ENCODE measurements around the gene BCL6. TPM values are rescaled to one million over a fixed set of nuclear protein-coding genes. Genes with fewer than 3 reads are reported as not detected.
A peak's percentile ranks its signal among the peaks of the same experiment; 100 is the strongest.
"Not testable (repeated sequence)": the region's sequence is repeated elsewhere in the genome, so short reads cannot be mapped to it uniquely, and the experiment has no call there.

The BCL6 gene
- total RNA-seq, 1 experiment from 2014 or later: 16.4 TPM

DNA sequence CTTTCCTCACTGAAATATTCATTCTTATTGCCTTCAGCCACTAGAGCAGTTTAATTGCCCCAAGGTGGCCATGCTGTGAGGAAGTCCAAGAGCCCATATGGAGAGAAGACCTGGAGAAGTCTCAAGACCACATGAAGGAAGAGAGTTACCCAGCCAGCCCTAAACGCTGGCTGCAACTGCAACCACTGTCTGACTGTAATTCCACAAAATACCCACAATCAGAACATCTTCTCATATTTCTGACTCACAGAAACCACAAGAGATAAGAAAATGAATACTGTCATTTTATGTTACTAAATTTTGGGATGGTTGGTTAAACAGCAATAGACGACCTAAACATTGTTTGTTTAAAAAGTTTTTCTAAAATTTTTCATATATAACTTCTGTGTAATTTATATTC lies 60.4 kb downstream of the BCL6 start:
- H3K27me3 Mint-ChIP-seq (ENCODE audit: insufficient read depth, unreplicated experiment): peaks cover 48% of the 10 kb centered on the region
- CTCF ChIA-PET: interaction anchor here (0.6 to 19.7 kb wide), 4 partner anchors 8 to 359 kb away, joined by 3 to 629 read pairs (median 4); no protein-coding TSS in a partner anchor
- no peaks in the 10 kb centered on the region for H3K36me3 Mint-ChIP-seq (ENCODE audit: insufficient read depth, unreplicated experiment)
- H3K4me1 Mint-ChIP-seq (ENCODE audit: insufficient read depth, unreplicated experiment): no peaks in the 10 kb centered on the region
- BruUV-seq (replicated peaks): no TSS peak
- DNase-seq (ENCODE audit: unreplicated experiment): no peak
- no peak overlapping the region for H3K4me3 Mint-ChIP-seq (ENCODE audit: unreplicated experiment)
- H3K9me3 Mint-ChIP-seq (ENCODE audit: unreplicated experiment): peaks cover 11% of the 10 kb centered on the region
- TF ChIP-seq, protein P1, sequence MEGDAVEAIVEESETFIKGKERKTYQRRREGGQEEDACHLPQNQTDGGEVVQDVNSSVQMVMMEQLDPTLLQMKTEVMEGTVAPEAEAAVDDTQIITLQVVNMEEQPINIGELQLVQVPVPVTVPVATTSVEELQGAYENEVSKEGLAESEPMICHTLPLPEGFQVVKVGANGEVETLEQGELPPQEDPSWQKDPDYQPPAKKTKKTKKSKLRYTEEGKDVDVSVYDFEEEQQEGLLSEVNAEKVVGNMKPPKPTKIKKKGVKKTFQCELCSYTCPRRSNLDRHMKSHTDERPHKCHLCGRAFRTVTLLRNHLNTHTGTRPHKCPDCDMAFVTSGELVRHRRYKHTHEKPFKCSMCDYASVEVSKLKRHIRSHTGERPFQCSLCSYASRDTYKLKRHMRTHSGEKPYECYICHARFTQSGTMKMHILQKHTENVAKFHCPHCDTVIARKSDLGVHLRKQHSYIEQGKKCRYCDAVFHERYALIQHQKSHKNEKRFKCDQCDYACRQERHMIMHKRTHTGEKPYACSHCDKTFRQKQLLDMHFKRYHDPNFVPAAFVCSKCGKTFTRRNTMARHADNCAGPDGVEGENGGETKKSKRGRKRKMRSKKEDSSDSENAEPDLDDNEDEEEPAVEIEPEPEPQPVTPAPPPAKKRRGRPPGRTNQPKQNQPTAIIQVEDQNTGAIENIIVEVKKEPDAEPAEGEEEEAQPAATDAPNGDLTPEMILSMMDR (IDR thresholded peaks at IDR 0.05; ENCODE audit: unreplicated experiment): no peak
- intact Hi-C loops (cut with micrococcal nuclease): loop anchor here (1.0 kb wide), 1 partner anchor 29 kb away; no protein-coding TSS in a partner anchor
- H3K27ac Mint-ChIP-seq (ENCODE audit: low read depth, unreplicated experiment): no peak overlapping the region
- POLR2A ChIA-PET: no interaction called here

GRCh38 chr3:187684444-187684843 lies 60.8 kb downstream of the BCL6 start:
- H3K4me1 Mint-ChIP-seq (ENCODE audit: insufficient read depth, unreplicated experiment): no peaks in the 10 kb centered on the region
- ChIA-PET POLR2A (no interaction called here), CTCF (interaction anchor here (0.5 to 19.7 kb wide), 6 partner anchors 9 to 834 kb away, joined by 3 to 629 read pairs (median 4); no protein-coding TSS in a partner anchor)
- no peak overlapping the region for H3K4me3 Mint-ChIP-seq (ENCODE audit: unreplicated experiment)
- H3K27me3 Mint-ChIP-seq (ENCODE audit: insufficient read depth, unreplicated experiment): peaks cover 48% of the 10 kb centered on the region
- no peaks in the 10 kb centered on the region for H3K36me3 Mint-ChIP-seq (ENCODE audit: insufficient read depth, unreplicated experiment)
- TF ChIP-seq, protein P1 (IDR thresholded peaks at IDR 0.05; ENCODE audit: unreplicated experiment): no peak
- no TSS peak for BruUV-seq (replicated peaks)
- peaks cover 11% of the 10 kb centered on the region for H3K9me3 Mint-ChIP-seq (ENCODE audit: unreplicated experiment)
- no peak overlapping the region for H3K27ac Mint-ChIP-seq (ENCODE audit: low read depth, unreplicated experiment)
- no peak for DNase-seq (ENCODE audit: unreplicated experiment)
- intact Hi-C loops (cut with micrococcal nuclease): loop anchor here (1.0 kb wide), 1 partner anchor 30 kb away; no protein-coding TSS in a partner anchor

GRCh38 chr3:187681756-187682155 lies 63.5 kb downstream of the BCL6 start:
- H3K36me3 Mint-ChIP-seq (ENCODE audit: insufficient read depth, unreplicated experiment); intact Hi-C loops (cut with micrococcal nuclease); DNase-seq (ENCODE audit: unreplicated experiment); BruUV-seq (replicated peaks); H3K27ac Mint-ChIP-seq (ENCODE audit: low read depth, unreplicated experiment); H3K4me3 Mint-ChIP-seq (ENCODE audit: unreplicated experiment); H3K4me1 Mint-ChIP-seq (ENCODE audit: insufficient read depth, unreplicated experiment): not testable (repeated sequence)
- ChIA-PET CTCF (interaction anchor here (0.7 to 19.7 kb wide), 9 partner anchors 11 to 462 kb away, joined by 3 to 629 read pairs (median 8); partner anchors contain the start of gene BCL6), POLR2A (interaction anchor here (1.0 kb wide), 1 partner anchor 12 kb away, joined by 3 read pairs; no protein-coding TSS in a partner anchor)
- Mint-ChIP-seq H3K9me3 (ENCODE audit: unreplicated experiment) (peaks cover 11% of the 10 kb centered on the region), H3K27me3 (ENCODE audit: insufficient read depth, unreplicated experiment) (peaks cover 52% of the 10 kb centered on the region)

- peaks cover 69% of the 10 kb centered on the region for H3K27me3 Mint-ChIP-seq (ENCODE audit: insufficient read depth, unreplicated experiment)
- no TSS peak for BruUV-seq (replicated peaks)
- TF ChIP-seq, protein P1 (IDR thresholded peaks at IDR 0.05; ENCODE audit: unreplicated experiment): peak; percentile 84
- ChIA-PET POLR2A (interaction anchor here (0.6 to 1.9 kb wide), 6 partner anchors 10 to 384 kb away, joined by 3 to 14 read pairs (median 4); no protein-coding TSS in a partner anchor), CTCF (interaction anchor here (0.6 to 19.7 kb wide), 76 partner anchors 11 to 1424 kb away, joined by 3 to 629 read pairs (median 5); partner anchors contain the start of genes RTP1, RTP2, RTP4 and SST)
- peak; percentile 78 for DNase-seq (ENCODE audit: unreplicated experiment)
- H3K4me1 Mint-ChIP-seq (ENCODE audit: insufficient read depth, unreplicated experiment): no peaks in the 10 kb centered on the region
- H3K4me3 Mint-ChIP-seq (ENCODE audit: unreplicated experiment): no peak overlapping the region
- no peaks in the 10 kb centered on the region for H3K9me3 Mint-ChIP-seq (ENCODE audit: unreplicated experiment)
- intact Hi-C loops (cut with micrococcal nuclease): loop anchor here (1.0 to 2.0 kb wide), 5 partner anchors 34 to 567 kb away; no protein-coding TSS in a partner anchor
- no peaks in the 10 kb centered on the region for H3K36me3 Mint-ChIP-seq (ENCODE audit: insufficient read depth, unreplicated experiment)
- H3K27ac Mint-ChIP-seq (ENCODE audit: low read depth, unreplicated experiment): no peak overlapping the region
Observed at GRCh38 chr3:187679638-187680396, 65.5 kb downstream of the BCL6 start.
